HG03045 (cell line): Measurements from ENCODE around the gene IFIT1B.
"Not testable (repeated sequence)": the region's sequence is repeated elsewhere in the genome, so short reads cannot be mapped to it uniquely, and the experiment has no call there.

Experiments used
- ATAC-seq: cut with Tn5 transposase; IDR thresholded peaks from one replicate; pipeline ENCODE4 v1.9.1; 2021; ENCODE audit warnings: mild to moderate bottlenecking, moderate library complexity; ENCODE audit not compliant: unreplicated experiment

The IFIT1B gene

GRCh38 chr10:89377705-89378637 is at the start of gene IFIT1B:
Gene IFIT1B, plus strand, starts transcription at chr10:89378056. Its CDS starts 80 bp downstream, at chr10:89378136.
- no peak for ATAC-seq

GRCh38 chr10:89329151-89329550 is 48.7 kb upstream of the IFIT1B start:
- ATAC-seq: no peak

DNA sequence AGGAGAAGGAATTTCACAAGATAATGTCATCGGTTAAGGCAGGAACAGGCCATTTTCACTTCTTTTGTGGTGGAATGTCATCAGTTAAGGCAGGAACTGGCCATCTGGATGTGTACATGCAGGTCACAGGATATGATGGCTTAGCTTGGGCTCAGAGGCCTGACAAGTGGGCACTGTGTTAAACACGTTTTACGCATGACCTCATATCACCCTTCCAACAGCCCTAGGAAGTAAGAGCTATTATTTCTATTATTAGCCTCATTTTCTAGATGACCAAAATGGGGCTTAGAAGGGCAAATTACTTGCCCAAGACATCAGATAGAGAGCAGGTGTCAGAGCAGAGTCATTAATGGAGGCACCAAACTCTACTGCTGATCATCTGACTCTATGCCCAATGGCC is 47.8 kb upstream of the IFIT1B start:
- ATAC-seq: not testable (repeated sequence)

DNA sequence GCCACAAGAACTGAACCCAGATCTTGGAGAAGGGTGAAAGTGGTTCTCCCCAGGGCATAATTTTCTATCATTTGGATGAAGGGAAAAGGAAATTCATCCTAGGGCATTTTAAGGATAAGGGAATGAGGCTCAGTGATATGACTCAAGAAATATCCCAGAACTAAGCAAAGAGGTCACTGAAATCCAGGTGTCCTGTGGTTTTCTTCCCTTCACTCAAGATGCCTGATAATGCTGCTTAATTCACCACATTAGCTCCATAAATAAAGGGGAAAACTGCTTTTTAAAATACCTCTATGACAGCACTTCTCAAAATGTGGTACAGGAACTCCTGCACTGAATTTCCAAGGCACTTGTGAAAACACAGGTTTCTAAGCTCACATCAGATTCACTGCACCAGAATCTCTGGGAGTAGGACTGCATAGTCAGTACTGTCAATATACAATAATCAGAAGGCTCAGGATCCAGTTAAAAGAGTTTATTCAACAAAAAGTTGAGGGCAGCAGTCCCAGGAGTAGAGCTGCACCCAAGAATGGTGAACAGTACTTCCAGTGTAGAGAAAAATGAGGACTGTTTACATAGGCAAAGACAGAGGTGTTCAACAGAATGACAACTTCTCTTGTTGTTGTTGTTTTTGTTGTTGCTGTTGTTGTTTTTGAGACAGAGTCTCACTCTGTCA is 47.2 kb upstream of the IFIT1B start:
- no peak for ATAC-seq

DNA sequence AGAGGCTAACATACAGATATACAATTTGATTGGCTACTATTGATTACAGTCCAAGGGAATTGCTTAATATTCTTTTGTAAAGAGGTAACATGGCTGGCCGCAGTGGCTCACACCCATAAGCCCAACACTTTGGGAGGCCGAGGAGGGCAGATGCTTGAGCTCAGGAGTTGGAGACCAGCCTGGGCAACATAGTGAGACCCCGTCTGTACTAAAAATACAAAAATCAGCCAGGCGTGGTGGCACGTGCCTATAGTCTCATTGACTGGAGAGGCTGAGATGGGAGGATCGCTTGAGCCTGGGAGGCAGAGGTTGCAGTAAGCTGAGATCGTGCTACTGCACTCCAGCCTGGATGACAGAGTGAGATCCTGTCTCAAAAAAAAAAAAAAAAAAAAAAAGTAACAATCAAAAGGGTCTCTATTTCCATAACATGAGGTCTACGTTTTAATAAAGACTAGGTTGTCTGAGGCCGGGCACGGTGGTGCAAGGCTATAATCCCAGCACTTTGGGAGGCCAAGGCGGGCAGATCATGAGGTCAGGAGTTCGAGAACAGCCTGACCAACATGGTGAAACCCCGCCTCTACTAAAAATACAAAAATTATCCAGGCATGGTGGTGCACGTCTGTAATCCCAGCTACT is 46.3 kb upstream of the IFIT1B start:
- ATAC-seq: not testable (repeated sequence)

DNA sequence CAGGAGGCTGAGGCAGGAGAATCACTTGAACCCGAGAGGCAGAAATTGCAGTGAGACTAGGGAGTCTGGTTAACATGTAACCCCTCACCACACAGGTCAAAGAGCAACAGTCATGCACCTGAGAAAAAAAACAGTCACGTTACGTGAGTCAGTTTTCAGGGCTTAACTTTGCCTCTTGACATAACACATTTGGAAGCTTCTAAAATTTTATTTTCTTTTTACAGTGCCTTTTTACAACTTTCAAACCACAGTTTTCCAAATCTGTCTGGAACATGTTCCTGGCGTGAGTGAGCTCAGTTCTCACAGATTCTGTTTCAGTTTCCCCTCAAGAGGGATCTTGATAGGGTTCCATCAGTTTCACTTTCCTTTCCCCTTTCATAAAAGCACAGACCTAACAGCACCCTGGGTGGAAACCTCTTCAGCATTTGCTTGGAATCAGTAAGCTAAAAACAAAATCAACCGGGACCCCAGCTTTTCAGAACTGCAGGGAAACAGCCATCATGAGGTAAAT is 45.7 kb upstream of the IFIT1B start:
- peak; percentile 41 for ATAC-seq

- no peak for ATAC-seq
Measured at GRCh38 chr10:89335226-89335625, 42.6 kb upstream of the IFIT1B start.

- ATAC-seq: no peak
Measured at GRCh38 chr10:89336241-89336640, 41.6 kb upstream of the IFIT1B start.

DNA sequence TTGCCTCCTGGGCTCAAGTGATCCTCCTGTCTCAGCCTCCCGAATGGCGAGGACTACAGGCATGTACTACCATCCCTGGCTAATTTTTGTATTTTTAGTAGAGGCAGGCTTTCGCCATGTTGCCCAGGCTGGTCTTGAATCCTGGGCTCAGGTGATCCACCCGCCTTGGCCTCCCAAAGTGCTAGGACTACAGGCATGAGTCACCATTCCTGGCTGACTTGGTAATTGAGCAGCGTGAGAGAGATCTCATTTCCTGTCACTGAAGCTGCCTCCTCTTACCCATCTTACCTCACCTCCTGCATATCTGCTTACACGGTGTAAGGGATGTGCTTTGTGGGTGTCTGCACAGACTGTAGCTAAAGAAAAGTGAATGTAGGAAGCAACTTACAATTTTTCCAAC is 40.4 kb upstream of the IFIT1B start:
- ATAC-seq: no peak

DNA sequence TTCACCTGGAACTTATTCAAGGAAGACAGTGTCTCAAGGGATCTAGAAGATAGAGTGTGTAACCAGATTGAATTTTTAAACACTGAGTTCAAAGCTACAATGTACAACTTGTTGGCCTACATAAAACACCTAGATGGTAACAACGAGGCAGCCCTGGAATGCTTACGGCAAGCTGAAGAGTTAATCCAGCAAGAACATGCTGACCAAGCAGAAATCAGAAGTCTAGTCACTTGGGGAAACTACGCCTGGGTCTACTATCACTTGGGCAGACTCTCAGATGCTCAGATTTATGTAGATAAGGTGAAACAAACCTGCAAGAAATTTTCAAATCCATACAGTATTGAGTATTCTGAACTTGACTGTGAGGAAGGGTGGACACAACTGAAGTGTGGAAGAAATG is 39.1 kb upstream of the IFIT1B start:
- ATAC-seq: no peak

DNA sequence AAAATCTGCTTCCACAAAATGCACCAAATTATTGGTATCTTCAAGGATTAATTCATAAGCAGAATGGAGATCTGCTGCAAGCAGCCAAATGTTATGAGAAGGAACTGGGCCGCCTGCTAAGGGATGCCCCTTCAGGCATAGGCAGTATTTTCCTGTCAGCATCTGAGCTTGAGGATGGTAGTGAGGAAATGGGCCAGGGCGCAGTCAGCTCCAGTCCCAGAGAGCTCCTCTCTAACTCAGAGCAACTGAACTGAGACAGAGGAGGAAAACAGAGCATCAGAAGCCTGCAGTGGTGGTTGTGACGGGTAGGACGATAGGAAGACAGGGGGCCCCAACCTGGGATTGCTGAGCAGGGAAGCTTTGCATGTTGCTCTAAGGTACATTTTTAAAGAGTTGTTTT is 38.0 kb upstream of the IFIT1B start:
- ATAC-seq: no peak

- no peak for ATAC-seq
Measured at GRCh38 chr10:89341649-89342048, 36.2 kb upstream of the IFIT1B start.

DNA sequence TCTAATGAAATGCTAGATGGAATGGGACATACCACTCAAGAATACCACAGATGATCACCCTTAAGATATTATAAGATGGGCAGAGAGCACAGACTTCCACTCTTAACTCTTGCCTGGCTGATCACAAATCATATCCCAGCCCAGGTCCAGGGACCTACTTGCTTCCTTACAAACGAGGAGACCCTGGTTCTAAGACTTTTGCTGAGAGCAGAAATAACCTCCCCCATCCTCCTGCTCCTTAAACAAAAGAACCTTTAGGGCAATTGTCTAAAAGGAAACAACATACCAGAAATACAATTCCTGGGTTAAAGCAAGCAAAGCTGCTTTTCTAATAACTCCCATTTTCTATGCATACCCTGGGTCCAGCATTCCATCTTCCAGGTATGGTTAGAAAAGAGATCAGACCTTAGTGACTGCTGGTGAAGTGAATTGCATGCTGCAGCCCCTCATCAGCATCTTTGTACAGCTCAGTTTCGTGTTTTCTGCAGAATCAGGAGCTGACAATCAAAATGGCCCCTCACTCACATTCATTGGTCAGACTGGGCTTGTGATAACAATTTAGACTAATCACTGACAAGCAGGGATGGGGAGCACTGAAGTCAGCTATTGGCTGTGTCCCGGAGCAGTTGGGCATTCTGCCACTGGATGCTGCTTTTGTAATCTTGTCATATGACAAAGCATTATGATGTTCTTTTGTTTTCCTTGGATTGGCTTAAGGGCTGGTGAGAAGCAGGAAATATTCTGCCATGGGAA is 35.5 kb upstream of the IFIT1B start:
- no peak for ATAC-seq

DNA sequence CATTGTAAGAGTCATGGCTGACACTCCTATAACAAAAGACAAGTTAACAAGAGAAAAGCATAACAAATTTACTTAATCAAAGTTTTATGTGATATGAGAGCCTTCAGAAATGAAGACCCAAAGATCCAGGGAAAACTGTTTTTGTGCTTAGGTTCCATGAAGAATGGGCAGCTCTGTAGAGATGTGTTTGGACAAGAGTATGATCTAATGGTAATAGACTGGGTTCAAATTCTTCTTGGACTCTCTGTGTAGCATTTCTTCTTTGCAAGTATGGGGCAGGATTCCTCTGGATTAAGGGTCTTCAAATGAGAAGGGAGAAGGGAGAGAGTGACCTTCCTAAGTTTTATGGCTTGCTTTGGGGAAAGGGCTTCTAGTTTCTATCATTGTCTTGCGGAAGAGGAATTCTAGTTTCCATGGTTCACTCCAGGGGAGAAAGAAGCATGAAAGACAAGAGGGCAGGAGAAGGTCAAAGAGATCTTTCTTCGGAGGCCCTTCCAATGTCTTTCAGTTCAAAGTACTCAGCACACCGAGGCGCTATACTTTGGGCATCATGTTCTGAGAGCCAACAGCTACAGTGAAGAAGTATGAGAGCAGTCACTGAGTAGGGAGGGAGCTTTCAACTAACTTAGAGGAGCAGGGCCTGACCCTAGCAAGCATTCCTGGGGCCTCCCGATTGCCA is 34.6 kb upstream of the IFIT1B start:
- no peak for ATAC-seq

DNA sequence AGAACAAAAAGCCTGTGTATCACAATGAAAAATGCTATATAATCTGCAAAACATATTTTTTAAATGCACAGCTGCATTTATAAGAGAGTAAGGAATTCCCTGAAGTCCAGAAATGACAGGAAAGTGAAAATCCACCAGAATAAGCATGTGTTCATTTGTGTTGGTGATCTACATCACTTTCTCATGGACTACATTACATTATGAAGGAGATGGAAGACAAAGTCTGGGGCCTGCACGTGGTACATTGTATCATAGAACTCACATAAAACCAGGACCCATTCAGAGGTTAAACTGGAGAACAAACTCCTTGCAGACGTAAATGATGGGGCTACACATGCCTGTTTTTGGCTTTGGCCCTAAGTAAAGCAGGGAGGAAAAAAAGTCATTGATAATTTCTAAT is 33.7 kb upstream of the IFIT1B start:
- no peak for ATAC-seq

- no peak for ATAC-seq
Measured at GRCh38 chr10:89345367-89346000, 32.4 kb upstream of the IFIT1B start.

- ATAC-seq: no peak
Measured at GRCh38 chr10:89346405-89347254, 31.2 kb upstream of the IFIT1B start.

DNA sequence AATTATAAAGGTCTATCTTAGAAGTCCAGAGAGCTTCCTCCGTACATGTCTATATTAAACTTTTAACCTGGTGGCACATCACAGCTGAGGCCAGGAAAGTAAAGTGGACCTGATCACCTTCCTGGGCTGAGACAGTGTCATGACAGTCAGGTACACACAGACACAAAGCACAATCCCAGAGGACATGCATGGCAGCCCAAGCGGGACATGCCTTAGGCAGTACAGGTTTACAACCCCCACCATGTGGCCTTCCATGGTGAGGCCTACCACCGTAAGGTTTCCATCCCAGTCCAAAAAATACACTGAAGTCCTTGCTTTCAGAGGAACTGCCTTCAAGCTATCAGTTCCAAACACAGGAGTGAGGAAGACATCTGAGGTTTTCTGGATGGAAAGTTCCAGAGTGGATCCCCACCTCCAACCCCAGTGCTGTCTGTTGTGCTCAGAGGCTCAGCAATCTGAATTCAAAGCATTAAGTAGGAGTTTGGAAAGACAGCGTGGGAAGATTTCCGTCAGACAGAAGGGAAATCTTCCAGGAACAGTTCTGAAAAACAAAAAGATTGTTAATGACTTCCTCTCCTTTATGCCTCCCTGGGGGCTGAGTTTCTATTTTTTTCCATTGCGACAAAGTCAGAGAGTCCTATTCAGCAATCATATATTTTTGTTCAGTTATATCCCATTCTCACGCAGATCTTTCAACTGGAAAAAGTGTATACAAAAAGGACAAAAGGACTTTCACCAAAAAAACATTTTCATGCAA is 30.0 kb upstream of the IFIT1B start:
- ATAC-seq: no peak
